Activated CD4-positive, alpha-beta T cell treated with anti-CD3 and anti-CD28 coated beads, Interleukin-2, amount 10 ng/mL, durations not matched to agents 7 days and 5 days (primary cell): ENCODE data around the gene TCP1. TPM values are rescaled to one million over a fixed set of nuclear protein-coding genes. Genes with fewer than 3 reads are reported as not detected.
"Not testable (repeated sequence)": the region's sequence is repeated elsewhere in the genome, so short reads cannot be mapped to it uniquely, and the experiment has no call there.

Experiments
- CTCF ChIA-PET: fragments of 350-600 bp; sonication (Branson Sonifier 250); formaldehyde crosslinking; loops from one replicate; lab custom pipeline; 2021; ENCODE audit warnings: antibody characterized with exemption; lab: Charles Lee
- POLR2A ChIA-PET: fragments of 350-600 bp; sonication (Branson Sonifier 250); formaldehyde crosslinking; loops from one replicate; lab custom pipeline; 2021; ENCODE audit warnings: antibody characterized with exemption; lab: Charles Lee
- DNase-seq: peaks from one replicate; pipeline ENCODE4 v3.0.0-alpha.2; 2020
- H3K27ac Mint-ChIP-seq: one replicate; pipeline ENCODE4 v1.8.0; 2021; ENCODE audit warnings: mild to moderate bottlenecking, moderate library complexity, mixed read lengths
- H3K27me3 Mint-ChIP-seq: one replicate; pipeline ENCODE4 v1.8.0; 2021; ENCODE audit warnings: mixed read lengths
- H3K36me3 Mint-ChIP-seq: one replicate; pipeline ENCODE4 v1.8.0; 2021; ENCODE audit warnings: low read depth, mixed read lengths
- H3K4me1 Mint-ChIP-seq: one replicate; pipeline ENCODE4 v1.8.0; 2021; ENCODE audit warnings: mixed read lengths
- H3K4me3 Mint-ChIP-seq: one replicate; pipeline ENCODE4 v1.8.0; 2021; ENCODE audit warnings: mild to moderate bottlenecking, moderate library complexity, mixed read lengths
- H3K9me3 Mint-ChIP-seq: one replicate; pipeline ENCODE4 v1.8.0; 2021; ENCODE audit warnings: mixed read lengths
- total RNA-seq, 2 experiments: library from RNA; stranded (reverse); gene quantifications; one replicate each; pipeline ENCODE4 v1.2.3, GENCODE V29; 2021

TCP1 gene
- total RNA-seq, 2 experiments from 2014 or later, result 192 to 209 TPM

- no peak overlapping the region for H3K27ac Mint-ChIP-seq
- H3K4me1 Mint-ChIP-seq, result peaks cover 7% of the 10 kb centered on the region
These were observed 37.7 kb upstream of the TCP1 start for GRCh38 chr6:159826968-159827647.

GRCh38 chr6:159826004-159826403, 36.6 kb upstream of the TCP1 start:
- Mint-ChIP-seq H3K27me3 (peaks cover 2% of the 10 kb centered on the region), H3K4me3 (no peak overlapping the region), H3K4me1 (peaks cover 8% of the 10 kb centered on the region), H3K27ac (no peak overlapping the region), H3K36me3 (no peaks in the 10 kb centered on the region), H3K9me3 (no peaks in the 10 kb centered on the region)
- POLR2A ChIA-PET, result no interaction called here
- CTCF ChIA-PET, result no interaction called here
- DNase-seq, result no peak

More at GRCh38 chr6:159826968-159827647, 37.7 kb upstream of the TCP1 start:
- Mint-ChIP-seq H3K9me3 (no peaks in the 10 kb centered on the region), H3K36me3 (no peaks in the 10 kb centered on the region), H3K4me3 (no peak overlapping the region), H3K27me3 (peaks cover 2% of the 10 kb centered on the region)
- ChIA-PET POLR2A (no interaction called here), CTCF (no interaction called here)
- no peak for DNase-seq

GRCh38 chr6:159824690-159825089, 35.3 kb upstream of the TCP1 start:
- H3K27ac Mint-ChIP-seq, H3K27me3 Mint-ChIP-seq, H3K36me3 Mint-ChIP-seq, H3K4me3 Mint-ChIP-seq, DNase-seq, POLR2A ChIA-PET, H3K9me3 Mint-ChIP-seq: not testable (repeated sequence)
- CTCF ChIA-PET, result interaction anchor here (0.6 kb wide), 1 partner anchor 12 kb away, joined by 3 read pairs; no protein-coding TSS in a partner anchor
- H3K4me1 Mint-ChIP-seq, result peaks cover 19% of the 10 kb centered on the region

- no peak for DNase-seq
- H3K27ac Mint-ChIP-seq, result no peak overlapping the region
- peaks cover 2% of the 10 kb centered on the region for H3K27me3 Mint-ChIP-seq
- no peaks in the 10 kb centered on the region for H3K9me3 Mint-ChIP-seq
- no peak overlapping the region for H3K4me3 Mint-ChIP-seq
- POLR2A ChIA-PET, result no interaction called here
- peaks cover 20% of the 10 kb centered on the region for H3K4me1 Mint-ChIP-seq
- CTCF ChIA-PET, result no interaction called here
- no peaks in the 10 kb centered on the region for H3K36me3 Mint-ChIP-seq
These were observed 34.6 kb upstream of the TCP1 start for GRCh38 chr6:159823953-159824352.

GRCh38 chr6:159821726-159822125, 32.3 kb upstream of the TCP1 start:
- H3K36me3 Mint-ChIP-seq, result no peaks in the 10 kb centered on the region
- POLR2A ChIA-PET, result no interaction called here

GRCh38 chr6:159821122-159821521, 31.7 kb upstream of the TCP1 start:
- POLR2A ChIA-PET, result no interaction called here

More at GRCh38 chr6:159821726-159822125, 32.3 kb upstream of the TCP1 start:
- Mint-ChIP-seq H3K4me3 (no peak overlapping the region), H3K9me3 (no peaks in the 10 kb centered on the region), H3K27me3 (no peaks in the 10 kb centered on the region), H3K4me1 (peaks cover 20% of the 10 kb centered on the region), H3K27ac (no peak overlapping the region)
- DNase-seq, result no peak
- CTCF ChIA-PET, result interaction anchor here (1.1 kb wide), 1 partner anchor 10 kb away, joined by 3 read pairs; no protein-coding TSS in a partner anchor

GRCh38 chr6:159819932-159820640, 30.7 kb upstream of the TCP1 start:
- Mint-ChIP-seq H3K27ac (peak overlapping the region; percentile 95), H3K27me3 (no peaks in the 10 kb centered on the region), H3K4me3 (peak overlapping the region; percentile 66), H3K36me3 (no peaks in the 10 kb centered on the region), H3K9me3 (no peaks in the 10 kb centered on the region), H3K4me1 (peaks cover 20% of the 10 kb centered on the region)
- ChIA-PET CTCF (interaction anchor here (0.8 kb wide), 2 partner anchors 8 to 29 kb away, joined by 3 read pairs; no protein-coding TSS in a partner anchor), POLR2A (no interaction called here)
- DNase-seq, result peak; percentile 58

More at GRCh38 chr6:159821122-159821521, 31.7 kb upstream of the TCP1 start:
- H3K27me3 Mint-ChIP-seq, result no peaks in the 10 kb centered on the region
- H3K27ac Mint-ChIP-seq, result peak overlapping the region; percentile 46
- CTCF ChIA-PET, result no interaction called here
- no peaks in the 10 kb centered on the region for H3K36me3 Mint-ChIP-seq
- H3K9me3 Mint-ChIP-seq, result no peaks in the 10 kb centered on the region
- H3K4me3 Mint-ChIP-seq, result no peak overlapping the region
- DNase-seq, result no peak
- H3K4me1 Mint-ChIP-seq, result peaks cover 20% of the 10 kb centered on the region

- no peaks in the 10 kb centered on the region for H3K9me3 Mint-ChIP-seq
- H3K36me3 Mint-ChIP-seq, result no peaks in the 10 kb centered on the region
- peaks cover 20% of the 10 kb centered on the region for H3K4me1 Mint-ChIP-seq
- ChIA-PET POLR2A (no interaction called here), CTCF (interaction anchor here (0.8 kb wide), 1 partner anchor 9 kb away, joined by 3 read pairs; no protein-coding TSS in a partner anchor)
- no peak for DNase-seq
- H3K4me3 Mint-ChIP-seq, result no peak overlapping the region
- peak overlapping the region; percentile 95 for H3K27ac Mint-ChIP-seq
- no peaks in the 10 kb centered on the region for H3K27me3 Mint-ChIP-seq
These were observed 29.7 kb upstream of the TCP1 start for GRCh38 chr6:159819098-159819497.

- POLR2A ChIA-PET, result no interaction called here
- Mint-ChIP-seq H3K36me3 (no peaks in the 10 kb centered on the region), H3K4me3 (no peak overlapping the region), H3K4me1 (peaks cover 20% of the 10 kb centered on the region), H3K27me3 (no peaks in the 10 kb centered on the region), H3K9me3 (no peaks in the 10 kb centered on the region), H3K27ac (no peak overlapping the region)
- CTCF ChIA-PET, result no interaction called here
- DNase-seq, result no peak
These were observed 28.7 kb upstream of the TCP1 start for GRCh38 chr6:159817951-159818739.

- H3K27me3 Mint-ChIP-seq, CTCF ChIA-PET, H3K9me3 Mint-ChIP-seq, DNase-seq, H3K27ac Mint-ChIP-seq, H3K36me3 Mint-ChIP-seq, POLR2A ChIA-PET, H3K4me3 Mint-ChIP-seq: not testable (repeated sequence)
- peaks cover 20% of the 10 kb centered on the region for H3K4me1 Mint-ChIP-seq
These were observed 27.4 kb upstream of the TCP1 start for GRCh38 chr6:159816775-159817174.

- ChIA-PET POLR2A (no interaction called here), CTCF (interaction anchor here (0.5 kb wide), 1 partner anchor 20 kb away, joined by 3 read pairs; no protein-coding TSS in a partner anchor)
- peaks cover 12% of the 10 kb centered on the region for H3K4me1 Mint-ChIP-seq
- peaks cover 2% of the 10 kb centered on the region for H3K36me3 Mint-ChIP-seq
- H3K9me3 Mint-ChIP-seq, result no peaks in the 10 kb centered on the region
- H3K4me3 Mint-ChIP-seq, result no peak overlapping the region
- no peaks in the 10 kb centered on the region for H3K27me3 Mint-ChIP-seq
- H3K27ac Mint-ChIP-seq, result peak overlapping the region; percentile 67
- DNase-seq, result no peak
These were observed 26.0 kb upstream of the TCP1 start for GRCh38 chr6:159815410-159815809.

GRCh38 chr6:159813781-159814180, 24.4 kb upstream of the TCP1 start:
- DNase-seq, result no peak
- no peaks in the 10 kb centered on the region for H3K9me3 Mint-ChIP-seq
- H3K4me3 Mint-ChIP-seq, result no peak overlapping the region
- H3K36me3 Mint-ChIP-seq, result peaks cover 2% of the 10 kb centered on the region
- ChIA-PET CTCF (no interaction called here), POLR2A (no interaction called here)
- H3K27ac Mint-ChIP-seq, result no peak overlapping the region
- H3K4me1 Mint-ChIP-seq, result peaks cover 4% of the 10 kb centered on the region
- no peaks in the 10 kb centered on the region for H3K27me3 Mint-ChIP-seq
